Thyroid gland (tissue), 4 donors: ENCODE measurements around the gene MBNL3. TPM values are rescaled to one million over a fixed set of nuclear protein-coding genes. Genes with fewer than 3 reads are reported as not detected.
"Not testable (repeated sequence)": the region's sequence is repeated elsewhere in the genome, so short reads cannot be mapped to it uniquely, and the experiment has no call there.

Source experiments
- DNase-seq, 2 donors: peaks; one replicate each; pipeline ENCODE4 v3.0.0-alpha.2; 2019
- H3K27ac ChIP-seq, 3 donors: fragments of 200-600 bp; sonication (generic); 1 replicate in 2 of 3; 2 replicates in 1 of 3; pipeline ENCODE4 v1.5.1; 2016 to 2019; ENCODE audit warnings: mild to moderate bottlenecking in 1 of 3, moderate library complexity in 1 of 3
- H3K27me3 ChIP-seq: fragments of 200-600 bp; sonication (generic); one replicate; pipeline ENCODE4 v1.5.1; 2019
- H3K36me3 ChIP-seq, 2 donors: fragments of 200-600 bp; sonication (generic); one replicate each; pipeline ENCODE4 v1.5.1; 2016 to 2019
- H3K4me1 ChIP-seq, 2 donors: fragments of 200-600 bp; sonication (generic); one replicate each; pipeline ENCODE4 v1.5.1; 2017 to 2019
- H3K4me3 ChIP-seq, 3 donors: fragments of 200-600 bp; sonication (generic); replicated peaks in 1 of 3; 1 replicate in 2 of 3; 2 replicates in 1 of 3; pipeline ENCODE4 v1.5.1; 2016; ENCODE audit warnings: mild to moderate bottlenecking in 1 of 3
- H3K9me3 ChIP-seq: fragments of 200-600 bp; sonication (generic); one replicate; pipeline ENCODE4 v1.5.1; 2017
- CTCF ChIP-seq, 6 experiments: fragments of 200-600 bp in 3 of 6; fragments of 450-650 bp in 3 of 6; sonication (generic) in 3 of 6; IDR thresholded peaks; one replicate each; pipeline ENCODE4 v1.5.1; 2016 to 2019; ENCODE audit warnings: antibody characterized with exemption in 6 of 6, mild to moderate bottlenecking in 2 of 6, inconsistent platforms in 1 of 6, moderate library complexity in 1 of 6
- POLR2A ChIP-seq, 2 donors: fragments of 450-650 bp; IDR thresholded peaks; one replicate each; pipeline ENCODE4 v1.6.1; 2017; ENCODE audit warnings: antibody characterized with exemption in 2 of 2, mild to moderate bottlenecking in 2 of 2, moderate library complexity in 1 of 2
- WGBS, 2 donors: methylation state at CpG; one replicate each; pipeline ENCODE4 v1.1.5; 2017; 5-methylcytosine and 5-hydroxymethylcytosine counted together
- intact Hi-C: fragments of 100-400 bp; cut with DNase I; formaldehyde crosslinking; loops from one replicate; pipeline ENCODE4 v1.15.1; 2023
- total RNA-seq, 4 donors: library from RNA; depleted of rRNA; stranded (reverse); fragments of >200 nt; gene quantifications; one replicate each; pipeline ENCODE4 v1.2.3, GENCODE V29; 2016

MBNL3 gene
- total RNA-seq, 4 donors from 2014 or later, result 11.7 to 29.6 (median 19.5) TPM

GRCh38 chrX:132461886-132462285 lies 27.0 kb downstream of the MBNL3 start:
- no peaks in the 10 kb centered on the region for H3K9me3 ChIP-seq
- no peaks in the 10 kb centered on the region for H3K27me3 ChIP-seq
- H3K36me3 ChIP-seq, result no peaks in the 10 kb centered on the region
- TF ChIP-seq POLR2A (IDR thresholded peaks at IDR 0.05) (no peak), CTCF (IDR thresholded peaks at IDR 0.05) (no peak)
- H3K4me3 ChIP-seq, result no peak overlapping the region
- no peak overlapping the region for H3K27ac ChIP-seq
- DNase-seq, result no peak
- no peaks in the 10 kb centered on the region for H3K4me1 ChIP-seq
- intact Hi-C loops, result no loop called here

- DNase-seq, result no peak
- H3K4me3 ChIP-seq, result no peak overlapping the region
- intact Hi-C loops, result no loop called here
- TF ChIP-seq POLR2A (IDR thresholded peaks at IDR 0.05) (no peak), CTCF (IDR thresholded peaks at IDR 0.05) (no peak)
- H3K27me3 ChIP-seq, result no peaks in the 10 kb centered on the region
- H3K4me1 ChIP-seq, result no peaks in the 10 kb centered on the region
- no peaks in the 10 kb centered on the region for H3K36me3 ChIP-seq
- no peaks in the 10 kb centered on the region for H3K9me3 ChIP-seq
- WGBS, 2 donors, result 85 to 86% methylated on average over 5 of the region's 5 CpGs
- no peak overlapping the region for H3K27ac ChIP-seq
Observed at GRCh38 chrX:132452911-132453550, 35.8 kb downstream of the MBNL3 start.

GRCh38 chrX:132445909-132446308 lies 42.9 kb downstream of the MBNL3 start:
- H3K4me3 ChIP-seq, H3K27me3 ChIP-seq, H3K27ac ChIP-seq, H3K4me1 ChIP-seq, intact Hi-C loops, H3K36me3 ChIP-seq, H3K9me3 ChIP-seq, DNase-seq: not testable (repeated sequence)
- WGBS, 2 donors, result 95 to 98% methylated on average over 3 of the region's 3 CpGs

GRCh38 chrX:132444936-132445335 lies 43.9 kb downstream of the MBNL3 start:
- H3K36me3 ChIP-seq, result no peaks in the 10 kb centered on the region
- intact Hi-C loops, result no loop called here
- H3K4me3 ChIP-seq, result no peak overlapping the region
- 78 to 79% methylated on average over 2 of the region's 2 CpGs for WGBS, 2 donors
- H3K27me3 ChIP-seq, result no peaks in the 10 kb centered on the region
- H3K4me1 ChIP-seq, result no peaks in the 10 kb centered on the region
- TF ChIP-seq POLR2A (IDR thresholded peaks at IDR 0.05), result no peak
- TF ChIP-seq CTCF (IDR thresholded peaks at IDR 0.05), result no peak
- H3K9me3 ChIP-seq, result no peaks in the 10 kb centered on the region
- DNase-seq, result no peak
- no peak overlapping the region for H3K27ac ChIP-seq

GRCh38 chrX:132443196-132444135 lies 45.4 kb downstream of the MBNL3 start:
- DNase-seq, result no peak
- TF ChIP-seq POLR2A (IDR thresholded peaks at IDR 0.05) (no peak), CTCF (IDR thresholded peaks at IDR 0.05) (no peak)
- H3K27ac ChIP-seq, result no peak overlapping the region
- H3K9me3 ChIP-seq, result no peaks in the 10 kb centered on the region
- intact Hi-C loops, result no loop called here
- no peak overlapping the region for H3K4me3 ChIP-seq
- H3K36me3 ChIP-seq, result no peaks in the 10 kb centered on the region
- 75 to 83% methylated on average over 5 of the region's 5 CpGs for WGBS, 2 donors
- no peaks in the 10 kb centered on the region for H3K27me3 ChIP-seq
- H3K4me1 ChIP-seq, result no peaks in the 10 kb centered on the region
